Measurements from ENCODE around the gene DGKQ. TPM values are rescaled to one million over a fixed set of nuclear protein-coding genes. Genes with fewer than 3 reads are reported as not detected.

DGKQ gene
- total RNA-seq, 2 donors from 2014 or later, result 10.8 to 11.9 TPM

DNA sequence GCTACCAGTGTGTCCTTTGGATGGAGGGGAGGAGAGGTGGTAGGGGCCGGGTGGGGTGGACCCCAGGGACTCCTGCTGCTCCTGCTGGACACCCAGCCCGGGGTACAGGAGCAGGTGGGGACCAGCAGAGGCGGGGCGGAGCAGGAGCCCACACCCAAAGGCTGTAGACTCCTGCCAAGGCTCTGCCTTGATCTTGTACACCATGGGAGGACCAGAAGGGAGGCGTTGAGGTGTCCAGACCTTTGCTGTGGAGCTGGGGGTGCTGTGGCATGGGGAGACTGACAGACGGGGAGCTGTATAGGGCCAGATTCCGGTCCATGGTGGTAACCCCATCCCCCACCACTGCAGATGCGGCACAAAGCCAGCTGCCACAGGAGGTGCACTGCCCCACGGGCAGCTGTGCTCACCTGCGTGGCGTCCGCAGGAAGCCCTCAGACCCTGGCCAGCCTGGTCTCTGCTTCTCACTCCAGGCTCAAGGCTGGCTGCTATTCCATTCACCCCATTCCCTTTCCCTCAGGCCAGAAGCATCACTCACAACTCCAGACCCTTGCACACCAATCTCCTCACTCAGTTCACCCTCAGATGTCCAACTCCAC, 24.8 kb upstream of the DGKQ start:
- no peak for DNase-seq (ENCODE audit: low spot score)
- intact Hi-C loops (cut with DNase I), result no loop called here

DNA sequence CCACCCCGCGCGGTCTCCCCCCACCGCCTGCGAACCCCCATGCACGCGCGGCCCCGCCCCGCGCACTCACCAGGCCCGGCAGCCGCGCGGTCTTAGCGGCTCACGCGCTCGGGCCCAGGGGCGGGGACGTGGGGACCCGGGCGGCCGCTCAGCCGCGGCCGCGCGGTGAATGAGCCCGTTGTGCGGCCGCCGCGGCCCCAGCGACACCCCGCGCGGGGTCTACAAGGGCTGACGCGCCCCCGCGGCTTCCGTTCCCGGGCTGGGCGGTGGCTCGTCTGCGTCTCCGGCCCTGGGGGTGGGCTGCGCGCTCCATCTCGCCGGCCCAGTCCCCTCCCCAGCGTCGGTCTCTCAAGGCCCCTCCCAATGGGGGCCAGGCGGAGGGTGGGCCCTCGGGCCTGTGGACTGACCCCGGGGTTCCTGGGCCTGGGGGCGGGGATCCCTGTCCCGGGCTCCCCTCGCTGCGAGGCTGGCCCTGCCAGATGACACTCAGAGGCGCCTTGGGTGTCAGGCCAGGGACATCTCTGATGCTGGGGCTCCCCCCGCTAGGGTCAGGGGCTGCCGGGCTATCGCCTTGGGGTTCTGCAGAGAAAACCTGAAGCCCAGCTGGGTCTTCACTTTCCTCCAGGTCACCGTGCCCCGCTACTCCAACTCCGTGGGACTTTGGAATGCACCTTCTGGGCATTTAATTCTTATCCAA, 24.2 kb upstream of the DGKQ start:
- intact Hi-C loops (cut with DNase I), result no loop called here
- no peak for DNase-seq (ENCODE audit: low spot score)

DNA sequence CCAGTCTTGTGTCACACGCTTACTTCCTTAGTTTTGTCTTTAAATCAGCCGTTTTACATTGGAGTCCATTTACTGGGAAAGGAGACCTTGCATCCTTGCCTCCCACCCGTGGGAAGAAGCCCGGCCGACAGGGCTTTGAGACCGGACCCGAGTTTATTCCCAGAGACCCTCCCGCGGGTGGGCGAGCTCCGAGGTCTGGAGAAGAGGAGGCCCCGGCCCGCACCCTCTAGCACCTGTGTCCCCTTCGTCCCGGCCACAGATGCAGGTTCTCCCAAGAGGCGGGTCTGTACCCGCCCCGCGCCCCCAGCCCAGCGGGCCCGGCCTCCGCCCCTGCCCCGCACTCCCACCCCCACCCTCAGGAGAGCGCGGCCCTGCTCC, 23.6 kb upstream of the DGKQ start:
- no peak for DNase-seq (ENCODE audit: low spot score)
- intact Hi-C loops (cut with DNase I), result no loop called here

DNA sequence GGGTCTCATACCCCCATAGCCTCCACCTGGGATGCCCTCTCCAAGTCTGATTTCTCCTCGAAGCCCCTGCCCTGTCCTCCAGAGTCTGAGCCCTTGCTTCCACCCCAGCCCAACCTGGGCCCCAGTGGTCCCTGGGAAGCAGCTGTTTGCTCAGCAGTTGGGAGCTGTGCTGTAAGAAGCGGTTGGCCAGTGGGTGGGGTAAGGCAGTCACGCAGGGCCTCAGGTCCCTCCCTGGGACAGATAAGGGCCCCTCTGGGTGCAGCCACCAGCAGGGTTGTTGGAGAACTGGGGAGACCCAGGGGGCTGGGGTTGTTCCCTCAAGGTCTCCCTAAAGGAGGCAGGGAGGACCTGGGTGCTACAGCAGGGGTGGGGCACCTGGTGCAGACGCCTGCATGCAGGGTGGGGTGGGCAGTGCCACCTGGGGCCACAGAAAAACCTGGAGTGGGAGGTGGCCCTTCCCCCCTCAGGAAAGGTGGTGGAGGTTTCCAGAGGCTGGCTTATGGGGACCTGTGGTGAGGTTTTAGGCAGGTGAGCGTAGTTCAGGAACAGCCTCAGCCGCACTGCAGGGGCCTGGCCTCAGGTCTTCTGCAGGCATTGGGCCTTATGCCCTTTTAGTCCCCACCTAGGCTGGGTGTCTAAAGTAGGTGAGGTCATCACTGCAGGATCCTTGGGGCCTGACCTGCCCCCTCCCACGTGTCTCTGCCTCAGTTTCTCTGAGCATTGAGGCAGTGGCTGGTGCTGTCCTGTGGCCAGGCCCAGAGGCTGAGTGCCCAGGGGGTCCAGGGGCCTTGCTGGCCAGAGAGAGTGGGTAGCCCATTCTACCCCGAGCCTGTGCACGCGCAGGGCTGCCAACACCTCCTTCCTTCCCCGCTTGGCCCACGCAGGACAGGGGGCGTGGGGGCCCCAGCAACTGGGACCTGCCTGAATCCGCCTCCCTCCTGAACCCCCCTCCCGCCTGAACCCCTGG, 22.9 kb upstream of the DGKQ start:
- DNase-seq (ENCODE audit: low spot score), result no peak

DNA sequence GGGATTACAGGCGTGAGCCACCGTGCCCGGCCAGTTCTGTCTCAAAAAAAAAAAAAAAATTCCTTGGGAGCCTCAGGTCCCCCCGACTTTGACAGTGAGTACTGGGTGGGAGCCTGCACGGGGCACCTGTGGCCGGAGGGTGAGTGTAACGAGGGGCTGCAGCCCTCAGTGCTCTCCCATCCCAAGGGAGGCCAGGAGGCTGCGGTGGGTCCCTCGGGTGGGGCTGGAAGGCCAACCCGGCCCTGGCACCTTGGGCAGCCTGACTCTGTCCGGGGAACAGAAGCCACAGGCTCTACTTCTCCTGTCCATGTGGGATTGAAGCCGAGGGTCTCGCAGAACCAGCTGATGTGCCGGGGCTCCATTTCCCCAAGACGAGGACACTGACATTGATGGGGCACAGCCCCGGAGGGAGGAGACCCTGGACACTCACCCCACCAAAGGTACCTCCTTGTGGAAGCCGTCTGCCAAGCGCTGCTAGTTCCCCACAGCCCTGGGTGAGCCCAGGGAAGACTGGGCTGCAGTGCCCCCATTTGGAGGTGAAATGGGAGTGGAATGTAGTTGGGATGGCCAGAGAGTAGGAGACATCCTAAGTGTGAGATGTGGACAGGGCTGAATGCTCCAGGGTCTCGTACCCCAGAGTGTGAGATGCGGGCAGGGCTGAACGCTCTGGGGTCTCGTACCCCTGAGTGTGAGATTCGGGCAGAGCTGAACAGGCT, 22.1 kb upstream of the DGKQ start:
- DNase-seq (ENCODE audit: low spot score), result no peak
- intact Hi-C loops (cut with DNase I), result no loop called here

More for the DNA sequence above, 22.9 kb upstream of the DGKQ start:
- intact Hi-C loops (cut with DNase I), result no loop called here

DNA sequence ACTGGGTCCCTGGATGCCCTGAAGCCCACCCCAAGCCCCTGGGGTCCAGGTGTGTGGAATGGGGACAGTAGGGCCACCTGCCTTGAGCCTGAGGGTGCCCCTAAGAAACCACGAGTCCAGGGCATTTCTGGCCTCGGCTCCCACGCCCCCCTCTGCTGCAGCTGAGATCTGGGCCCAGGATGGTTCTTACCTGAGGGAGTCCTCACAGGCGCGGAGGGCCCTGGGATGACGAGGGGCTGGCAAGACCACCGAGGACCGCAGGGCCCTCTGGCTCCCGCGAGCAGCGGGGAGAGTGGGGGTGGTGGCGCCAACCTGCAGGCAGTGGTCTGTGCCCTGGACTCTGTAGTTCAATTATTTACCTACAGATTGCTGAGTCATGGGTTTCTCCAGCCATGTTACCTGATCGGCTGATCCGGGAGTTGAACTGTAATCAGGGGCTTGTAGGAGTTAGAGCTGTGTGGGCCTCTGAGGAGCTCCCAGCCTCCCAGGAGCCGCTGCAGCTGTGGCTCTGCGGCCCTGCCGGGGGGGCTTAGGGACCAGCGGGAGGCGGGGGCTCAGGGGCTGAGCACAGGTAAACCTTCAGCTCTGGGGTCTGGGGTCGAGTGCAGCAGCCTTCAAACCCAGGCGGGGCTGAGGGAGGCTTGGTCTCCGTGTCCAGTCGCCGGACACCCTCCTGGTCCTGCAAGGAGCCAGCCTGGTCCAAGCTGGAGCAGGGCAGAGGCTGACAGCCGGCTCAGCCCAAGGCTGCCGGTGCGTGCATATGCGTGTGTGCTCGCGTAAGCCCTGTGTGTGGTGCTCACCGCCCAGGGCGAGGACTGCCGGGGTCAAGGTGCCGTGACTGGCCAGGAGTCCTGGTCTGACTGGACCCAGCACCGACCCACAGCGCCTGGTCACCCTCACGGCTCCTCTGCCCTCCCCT, 20.0 kb upstream of the DGKQ start, which contains the start of gene SLC26A1:
TSS of gene SLC26A1 (minus strand) at position 294 of the 919 bp plus-strand sequence. CDS start 1,701 bp downstream, outside the sequence.
- no peak for DNase-seq (ENCODE audit: low spot score)

DNA sequence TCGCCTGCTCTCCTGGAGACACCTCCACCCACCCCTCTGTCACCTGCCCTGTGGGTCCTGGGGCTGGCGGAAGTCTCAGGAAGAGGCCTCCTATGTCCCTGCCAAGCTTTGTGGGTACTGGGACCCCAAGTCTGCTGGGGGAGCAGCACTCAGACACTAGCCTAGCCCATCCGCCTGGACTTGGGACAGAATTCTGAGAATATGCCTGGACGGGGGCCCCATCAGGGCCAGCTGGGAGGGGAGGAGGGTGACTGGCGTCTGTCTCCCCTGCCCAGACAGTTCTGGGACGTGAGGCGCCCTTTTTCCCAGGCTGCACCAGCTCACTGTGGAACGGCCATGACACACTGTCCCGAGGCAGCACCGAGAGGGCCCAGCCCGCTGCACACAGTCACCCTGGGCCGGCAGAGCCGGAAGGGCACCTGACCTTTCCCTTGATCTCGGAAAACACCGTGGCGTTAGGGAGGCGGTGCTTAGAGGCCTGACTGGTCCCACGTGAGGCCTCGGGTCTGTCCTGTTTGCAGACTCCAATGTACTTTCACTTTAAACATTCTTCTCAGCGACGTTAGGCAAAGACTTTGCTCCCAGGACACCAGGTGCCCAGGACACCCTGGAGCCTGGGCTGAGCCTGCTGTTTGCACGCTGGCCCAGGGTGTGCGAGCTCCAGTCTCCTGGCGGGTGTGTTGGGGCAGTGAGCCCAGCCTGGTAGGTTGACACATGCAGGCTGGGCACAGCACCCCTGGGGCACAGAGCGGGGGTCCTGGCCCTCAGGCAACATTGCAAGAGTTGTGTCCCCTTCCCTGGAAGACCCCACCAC, 19.1 kb upstream of the DGKQ start:
- DNase-seq (ENCODE audit: low spot score), result no peak
- intact Hi-C loops (cut with DNase I), result loop anchor here in 1 of 2 donors (1.0 kb wide), 1 partner anchor 35 kb away; no protein-coding TSS in a partner anchor

More for the DNA sequence above, 20.0 kb upstream of the DGKQ start, which contains the start of gene SLC26A1:
- intact Hi-C loops (cut with DNase I), result loop anchor here in 1 of 2 donors (1.0 kb wide), 1 partner anchor 34 kb away; no protein-coding TSS in a partner anchor

DNA sequence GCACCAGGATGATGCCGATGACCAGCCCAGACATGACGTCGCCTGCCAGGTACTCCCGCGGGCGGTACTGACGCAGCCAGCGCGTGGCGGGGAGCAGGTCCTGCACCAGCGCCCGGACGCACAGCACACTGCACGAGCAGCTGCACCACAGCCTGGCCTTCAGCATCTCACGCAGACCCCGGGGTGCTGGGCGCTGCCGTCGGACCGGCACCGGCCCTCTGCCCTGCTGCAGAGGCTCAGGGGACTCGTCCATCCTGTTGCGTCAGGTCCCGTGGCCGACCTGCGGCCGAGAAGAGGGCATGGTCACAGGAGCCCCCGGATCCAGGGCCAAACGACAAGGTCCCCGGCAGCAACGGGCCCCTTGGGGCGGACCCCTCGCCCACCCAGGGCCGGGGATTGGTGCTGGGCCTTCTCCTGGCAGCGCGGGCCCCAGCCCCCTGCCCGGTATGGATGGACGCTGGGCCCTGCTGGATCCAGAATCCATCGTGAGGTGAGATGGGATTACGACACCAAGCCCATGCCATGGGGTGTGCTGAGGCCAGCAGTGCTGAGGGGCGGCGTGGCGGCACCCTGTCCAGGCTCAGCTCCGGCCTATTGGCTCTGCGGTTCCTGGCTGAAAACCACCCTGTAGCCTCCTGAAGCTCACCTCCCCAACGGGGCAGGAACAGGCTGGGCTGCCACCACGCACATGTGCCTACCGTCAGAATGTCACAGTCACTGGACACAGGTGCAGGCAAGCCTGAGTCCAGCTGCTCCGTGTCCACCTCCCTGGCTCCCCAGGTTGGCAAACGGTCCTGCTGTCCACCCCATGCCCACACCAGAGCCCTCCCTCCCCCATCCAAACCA, 18.3 kb upstream of the DGKQ start:
- no peak for DNase-seq (ENCODE audit: low spot score)
- intact Hi-C loops (cut with DNase I), result no loop called here

DNA sequence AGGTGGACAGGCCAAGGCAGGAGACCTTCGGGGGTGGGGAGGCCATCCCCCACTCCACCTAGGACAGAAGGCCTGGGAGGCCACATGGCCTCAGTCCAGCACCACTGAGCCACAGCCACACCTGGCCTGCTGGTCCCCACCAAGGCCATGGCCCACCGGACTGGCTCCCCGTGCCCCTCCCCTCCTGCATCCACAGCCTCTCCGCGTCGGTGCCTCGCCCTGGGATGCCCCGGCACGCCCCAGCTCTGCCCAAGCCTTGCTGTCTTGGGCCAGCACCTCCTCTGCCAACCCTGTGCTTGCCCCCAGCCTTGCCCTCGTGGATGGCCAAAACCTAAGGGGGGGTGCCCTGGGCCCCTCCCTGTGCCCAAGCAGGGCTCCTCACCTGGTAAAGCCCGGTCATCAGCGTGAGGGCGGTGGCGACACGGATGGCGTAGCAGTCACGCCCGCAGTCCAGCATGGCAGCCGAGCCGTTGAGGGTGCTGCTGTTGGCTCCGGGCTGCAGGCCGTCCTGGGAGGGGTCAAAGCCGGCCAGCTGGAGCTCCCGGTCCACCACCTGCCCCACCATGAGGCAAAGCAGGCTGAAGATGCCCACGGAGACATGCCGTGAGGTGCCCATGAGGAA, 17.5 kb upstream of the DGKQ start:
- intact Hi-C loops (cut with DNase I), result no loop called here
- DNase-seq (ENCODE audit: low spot score), result no peak

DNA sequence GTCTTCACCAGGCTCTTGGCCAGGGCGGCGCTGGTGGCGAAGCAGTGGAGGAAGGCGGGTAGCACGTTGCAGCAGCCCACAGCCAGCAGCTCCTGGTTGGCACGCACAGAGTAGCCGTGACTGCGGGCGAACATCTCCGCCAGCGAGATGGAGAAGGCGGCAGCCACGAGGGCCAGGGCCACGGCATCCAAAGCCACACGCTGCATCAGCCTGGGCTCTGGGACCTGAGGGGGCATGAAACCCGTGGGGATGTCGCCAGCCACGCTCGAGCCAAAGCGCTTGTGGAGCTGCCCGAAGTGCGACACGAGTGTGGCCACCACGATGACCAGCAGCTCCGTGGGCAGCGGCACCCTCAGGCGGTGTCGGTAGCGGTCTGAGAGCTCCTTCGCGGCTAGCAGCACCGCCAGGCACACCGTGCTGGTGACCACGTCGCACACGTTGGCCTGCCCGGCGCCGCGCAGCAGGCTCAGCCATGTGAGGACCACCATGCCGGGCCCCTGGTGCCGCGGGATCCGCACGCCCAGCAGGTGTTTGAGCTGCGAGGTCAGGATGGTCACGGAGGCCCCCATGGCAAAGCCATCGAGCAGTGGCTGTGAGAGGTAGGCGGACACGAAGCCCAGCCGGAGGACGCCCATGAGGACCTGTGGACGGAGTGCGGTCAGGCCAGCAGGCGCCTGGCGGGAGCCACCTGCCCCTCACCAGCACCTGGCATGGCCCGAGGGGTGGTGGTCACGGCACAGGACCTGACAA, 16.5 kb upstream of the DGKQ start:
- DNase-seq (ENCODE audit: low spot score), result no peak

DNA sequence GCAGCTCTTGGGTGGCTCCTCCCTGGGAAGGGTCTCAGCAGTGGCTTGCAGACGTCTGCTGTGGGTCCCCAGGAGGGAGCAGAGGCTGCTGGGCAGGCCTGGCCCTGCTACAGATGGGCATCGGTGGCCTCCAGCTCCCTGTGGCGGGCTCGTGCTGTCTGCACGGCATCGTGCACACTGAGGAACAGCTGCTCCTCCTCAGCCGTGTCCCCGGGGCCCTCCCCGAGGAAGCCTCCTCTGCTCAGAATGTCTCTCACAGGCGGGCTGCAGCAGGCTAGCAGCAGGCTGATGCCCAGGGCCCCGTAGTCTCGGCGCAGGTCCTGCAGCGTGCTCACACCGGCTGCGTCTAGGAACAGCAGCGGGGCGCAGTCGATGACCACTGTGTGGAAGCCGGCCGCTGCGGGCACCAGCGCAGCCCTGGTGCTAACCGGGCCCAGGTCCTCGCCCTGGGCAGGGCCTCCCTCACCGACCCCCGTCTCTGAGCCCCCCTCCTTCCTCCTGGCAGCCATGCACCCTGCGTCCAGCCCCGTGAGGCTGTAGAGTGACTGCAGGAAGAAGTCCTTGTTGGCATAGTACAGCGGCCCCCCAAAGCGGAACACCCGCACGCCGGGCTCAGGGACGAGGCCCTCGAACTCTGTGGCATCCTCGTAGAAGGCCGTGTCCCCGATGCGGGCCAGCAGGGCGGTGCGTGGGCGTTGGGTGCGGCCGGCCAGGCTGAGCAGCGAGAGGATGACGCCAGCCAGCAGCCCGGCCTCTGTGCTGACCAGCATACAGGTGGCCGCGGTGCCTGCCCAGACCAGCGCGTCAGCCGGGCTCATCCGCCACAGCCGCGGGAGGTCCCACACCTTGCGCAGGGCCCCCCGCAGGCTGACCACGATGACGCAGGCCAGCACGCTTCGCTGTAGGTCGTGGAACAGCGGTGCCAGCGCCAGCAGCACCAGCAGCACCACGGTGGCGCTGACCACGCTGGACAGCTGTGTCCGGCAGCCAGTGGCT, 15.7 kb upstream of the DGKQ start:
- intact Hi-C loops (cut with DNase I), result no loop called here
- no peak for DNase-seq (ENCODE audit: low spot score)

More for the DNA sequence above, 16.5 kb upstream of the DGKQ start:
- intact Hi-C loops (cut with DNase I), result no loop called here

DNA sequence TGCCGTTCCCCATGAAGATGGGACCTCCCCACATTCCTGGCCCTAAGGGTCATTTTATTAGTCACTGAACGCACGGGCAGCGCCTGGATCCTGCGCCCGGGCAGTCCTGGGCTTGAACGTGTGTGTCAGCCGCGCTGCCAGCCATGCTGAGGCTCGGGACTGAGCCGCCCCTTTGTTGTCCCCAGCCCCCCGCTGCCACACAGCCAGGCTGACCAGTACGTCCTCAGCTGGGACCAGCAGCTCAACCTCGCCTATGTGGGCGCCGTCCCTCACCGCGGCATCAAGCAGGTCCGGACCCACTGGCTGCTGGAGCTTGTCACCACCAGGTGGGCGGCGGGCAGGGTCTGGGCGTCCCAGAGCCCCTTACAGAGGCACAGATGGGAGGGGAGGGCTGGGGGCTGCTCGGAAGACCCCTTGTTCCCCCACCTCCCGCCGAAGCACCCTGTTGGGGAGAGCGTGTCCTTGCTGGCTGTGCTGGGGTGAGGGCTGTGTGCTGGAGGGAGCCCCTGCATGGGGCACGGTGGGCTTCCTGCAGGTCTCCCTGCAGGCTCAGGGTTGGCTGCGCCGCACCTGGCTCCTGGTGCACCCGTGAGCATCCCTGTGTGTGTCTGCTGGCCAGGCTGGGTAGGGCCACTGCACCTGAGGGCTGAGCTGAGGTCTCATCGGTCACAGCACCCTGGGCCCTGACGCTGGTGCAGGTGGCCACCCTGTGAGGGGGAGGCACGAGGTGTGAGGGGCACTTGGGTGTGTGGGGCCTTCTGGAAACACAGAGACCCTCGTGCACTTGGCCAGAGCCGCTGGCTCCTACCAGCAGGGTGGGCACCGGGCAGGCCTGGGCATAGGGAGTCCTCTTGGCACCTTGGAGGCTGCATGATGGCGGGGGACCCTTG, 14.5 kb upstream of the DGKQ start:
- intact Hi-C loops (cut with DNase I), result no loop called here
- DNase-seq (ENCODE audit: low spot score), result no peak

Data from posterior vena cava (tissue), 2 donors.